CD4-positive, alpha-beta T cell treated with Interleukin-15 for 4 hours (primary cell): ENCODE data around the gene CDCA3.

Experiments used
- DNase-seq: peaks from one replicate; pipeline ENCODE4 v3.0.0-alpha.2; 2020; ENCODE audit warnings: low spot score

The CDCA3 gene

GRCh38 chr12:6852651-6853354 lies 1.7 kb upstream of the CDCA3 start:
- DNase-seq, result peak; percentile 75

GRCh38 chr12:6851921-6852650 lies 1.0 kb upstream of the CDCA3 start, which contains the start of gene USP5:
Gene USP5, plus strand, starts transcription at chr12:6852150. Its CDS starts 30 bp downstream, at chr12:6852180.
- DNase-seq, result peak; percentile 99

- no peak for DNase-seq
Observed at GRCh38 chr12:6850796-6851152, 312 bp downstream of the CDCA3 start.

- no peak for DNase-seq
Observed at GRCh38 chr12:6849976-6850560, 1.0 kb downstream of the CDCA3 start.

GRCh38 chr12:6849427-6849826 lies 1.7 kb downstream of the CDCA3 start:
- no peak for DNase-seq

GRCh38 chr12:6847676-6848075 lies 3.4 kb downstream of the CDCA3 start:
- no peak for DNase-seq

GRCh38 chr12:6846316-6846869 lies 4.7 kb downstream of the CDCA3 start:
- DNase-seq, result no peak

GRCh38 chr12:6845395-6845794 lies 5.7 kb downstream of the CDCA3 start:
- no peak for DNase-seq

GRCh38 chr12:6843118-6843902 lies 7.8 kb downstream of the CDCA3 start:
- no peak for DNase-seq

- DNase-seq, result no peak
Observed at GRCh38 chr12:6842075-6842474, 9.0 kb downstream of the CDCA3 start.

GRCh38 chr12:6840761-6841515 lies 10.1 kb downstream of the CDCA3 start, which contains the start of gene GNB3:
Gene GNB3, plus strand, starts transcription at chr12:6840925. Its CDS starts 363 bp downstream, at chr12:6841288.
- no peak for DNase-seq

GRCh38 chr12:6840330-6840729 lies 10.8 kb downstream of the CDCA3 start:
- DNase-seq, result no peak

- DNase-seq, result no peak
Observed at GRCh38 chr12:6839482-6840201, 11.4 kb downstream of the CDCA3 start.

GRCh38 chr12:6838854-6839253 lies 12.2 kb downstream of the CDCA3 start:
- DNase-seq, result no peak

- no peak for DNase-seq
Observed at GRCh38 chr12:6837370-6838060, 13.6 kb downstream of the CDCA3 start.

GRCh38 chr12:6836851-6837250 lies 14.2 kb downstream of the CDCA3 start:
- no peak for DNase-seq

GRCh38 chr12:6834873-6835272 lies 16.2 kb downstream of the CDCA3 start:
- no peak for DNase-seq

- no peak for DNase-seq
Observed at GRCh38 chr12:6834254-6834653, 16.8 kb downstream of the CDCA3 start.

- no peak for DNase-seq
Observed at GRCh38 chr12:6833189-6833890, 17.7 kb downstream of the CDCA3 start.
